ENCODE data around the gene ZFAND6. TPM values are rescaled to one million over a fixed set of nuclear protein-coding genes. Genes with fewer than 3 reads are reported as not detected.

Gene ZFAND6
- total RNA-seq, 1 experiment from 2014 or later, result 89.7 TPM

- no peak overlapping the region for H3K56ac ChIP-seq (ENCODE audit: insufficient read length, low read depth, low read length)
- H2BK5ac ChIP-seq (ENCODE audit: insufficient read length, low read length), result no peak overlapping the region
- H3K79me1 ChIP-seq (ENCODE audit: insufficient read depth, low read depth, low read length, poor library complexity, severe bottlenecking), result no peaks in the 10 kb centered on the region
- H2BK15ac ChIP-seq (ENCODE audit: low read depth, low read length), result no peak overlapping the region
- Mint-ChIP-seq H3K4me1 (no peaks in the 10 kb centered on the region), H3K9me3 (no peaks in the 10 kb centered on the region), H3K27me3 (ENCODE audit: low read depth) (no peaks in the 10 kb centered on the region), H3K4me3 (no peak overlapping the region), H3K36me3 (ENCODE audit: insufficient read depth in 1 of 3, low read depth in 3 of 3) (peaks cover 10 to 28% (median 17%) of the 10 kb centered on the region in 3 experiments; a peak in 6 of 7 replicates), H3K27ac (no peak overlapping the region)
- no peak overlapping the region for H3K18ac ChIP-seq (ENCODE audit: insufficient read length, low read depth, low read length)
- no peaks in the 10 kb centered on the region for H3K4me1 ChIP-seq (ENCODE audit: insufficient read depth, low read length)
- peaks cover 4% of the 10 kb centered on the region for H4K20me1 ChIP-seq (ENCODE audit: control insufficient read depth, insufficient read depth, insufficient read length)
- H4K91ac ChIP-seq (ENCODE audit: insufficient read length, low read depth, low read length), result no peak overlapping the region
- H2AK5ac ChIP-seq (ENCODE audit: insufficient read length, low read length), result no peak overlapping the region
- no peak for DNase-seq
- no peak overlapping the region for H3T11ph ChIP-seq (ENCODE audit: low read length)
- H3K9ac ChIP-seq (ENCODE audit: extremely low read depth, insufficient read length, low read length), result no peak overlapping the region
- H3K79me2 ChIP-seq (ENCODE audit: insufficient read depth, low read length), result no peaks in the 10 kb centered on the region
- no peak overlapping the region for H4K5ac ChIP-seq (ENCODE audit: insufficient read length, low read depth, low read length)
- H2AFZ ChIP-seq (ENCODE audit: low read length), result no peak overlapping the region
- H3K4ac ChIP-seq (ENCODE audit: low read depth, low read length), result no peak overlapping the region
- no peaks in the 10 kb centered on the region for H3K9me3 ChIP-seq (ENCODE audit: control insufficient read depth, low read depth, low read length)
- H3K27me3 ChIP-seq (ENCODE audit: insufficient read depth, low read length), result no peaks in the 10 kb centered on the region
- H2BK20ac ChIP-seq (ENCODE audit: low read depth, low read length, poor library complexity, severe bottlenecking), result no peak overlapping the region
- no peaks in the 10 kb centered on the region for H3K23me2 ChIP-seq (ENCODE audit: insufficient read length, low read depth, low read length, poor library complexity, severe bottlenecking)
- H3K27ac ChIP-seq (ENCODE audit: insufficient read length, low read depth, low read length), result no peak overlapping the region
- H2BK120ac ChIP-seq (ENCODE audit: low read depth, low read length, poor library complexity, severe bottlenecking), result no peak overlapping the region
- no peak overlapping the region for H3K23ac ChIP-seq (ENCODE audit: insufficient read length, low read depth, low read length)
- H2BK12ac ChIP-seq (ENCODE audit: insufficient read length, low read depth, low read length), result no peak overlapping the region
- H3K14ac ChIP-seq (ENCODE audit: insufficient read depth, low read length), result no peak overlapping the region
- no peak overlapping the region for H4K8ac ChIP-seq (replicated peaks; ENCODE audit: insufficient read length, low read depth, low read length)
- whole genome bisulfite sequencing (ENCODE audit: extremely low coverage, insufficient read length, low lambda C conversion rate), result no CpG with 5 or more reads among the region's 2 CpGs
- H3K4me2 ChIP-seq (ENCODE audit: insufficient read depth, insufficient read length, low read length), result no peak overlapping the region
- TF ChIP-seq CTCF (conservative IDR thresholded peaks at IDR 0.05), result no peak
Measured at GRCh38 chr15:80170596-80170995, 111.1 kb downstream of the ZFAND6 start.

All from H9 (cell line).